Keratinocyte (primary cell): ENCODE measurements around the gene CD164L2. TPM values are rescaled to one million over a fixed set of nuclear protein-coding genes. Genes with fewer than 3 reads are reported as not detected.

Experiments used
- DNase-seq: peaks from one replicate; pipeline ENCODE4 v3.0.0-alpha.2; 2011; ENCODE audit warnings: low read depth, missing footprints, low spot score
- FAIRE-seq: peaks from 2 replicates; lab custom pipeline; 2011; peaks lifted over from hg19 to GRCh38; lab: Jason Lieb, UNC
- H2AFZ ChIP-seq: 2 replicates; pipeline ENCODE4 v1.6.0; 2012; ENCODE audit warnings: low read length, control low read depth, inconsistent platforms; ENCODE audit not compliant: control insufficient read depth
- H3K27ac ChIP-seq: 2 replicates; pipeline ENCODE4 v1.5.1; 2011; ENCODE audit warnings: low read length; ENCODE audit not compliant: control insufficient read depth, insufficient read depth
- H3K27me3 ChIP-seq: 3 replicates; pipeline ENCODE4 v1.6.0; 2011; ENCODE audit warnings: low read length; ENCODE audit not compliant: control insufficient read depth, insufficient read depth; ENCODE audit errors: extremely low read depth
- H3K36me3 ChIP-seq, 2 experiments: 2 replicates in 1 of 2; 3 replicates in 1 of 2; pipeline ENCODE4 v1.5.1; 2011; ENCODE audit warnings: low read length in 2 of 2, mild to moderate bottlenecking in 1 of 2; ENCODE audit not compliant: control insufficient read depth in 2 of 2, insufficient read depth in 2 of 2; ENCODE audit errors: extremely low read depth in 1 of 2
- H3K4me1 ChIP-seq: 3 replicates; pipeline ENCODE4 v1.5.1; 2011; ENCODE audit warnings: low read length; ENCODE audit not compliant: control insufficient read depth, insufficient read depth; ENCODE audit errors: extremely low read depth
- H3K4me2 ChIP-seq: 3 replicates; pipeline ENCODE4 v1.6.0; 2011; ENCODE audit warnings: low read depth, low read length; ENCODE audit not compliant: control insufficient read depth, insufficient read depth; ENCODE audit errors: extremely low read depth
- H3K4me3 ChIP-seq, 3 experiments: fragments of 200-600 bp in 1 of 3; sonication (generic) in 1 of 3; 2 replicates in 2 of 3; 3 replicates in 1 of 3; pipeline ENCODE4 v1.5.1; 2011 to 2016; ENCODE audit warnings: low read length in 3 of 3, mild to moderate bottlenecking in 3 of 3, control low read depth in 2 of 3, inconsistent platforms in 1 of 3, low read depth in 1 of 3, mixed read lengths in 1 of 3, mixed run types in 1 of 3, moderate library complexity in 1 of 3; ENCODE audit not compliant: control insufficient read depth in 2 of 3, insufficient read depth in 2 of 3; ENCODE audit errors: extremely low read depth in 1 of 3
- H3K79me2 ChIP-seq: 2 replicates; pipeline ENCODE4 v1.6.0; 2012; ENCODE audit warnings: low read length; ENCODE audit not compliant: control insufficient read depth, insufficient read depth
- H3K9ac ChIP-seq: 3 replicates; pipeline ENCODE4 v1.6.0; 2011; ENCODE audit warnings: low read length; ENCODE audit not compliant: control insufficient read depth, insufficient read depth; ENCODE audit errors: extremely low read depth
- H3K9me1 ChIP-seq: 3 replicates; pipeline ENCODE4 v1.6.0; 2011; ENCODE audit warnings: low read length; ENCODE audit not compliant: control insufficient read depth, insufficient read depth; ENCODE audit errors: extremely low read depth
- H3K9me3 ChIP-seq: 2 replicates; pipeline ENCODE4 v1.5.1; 2012; ENCODE audit warnings: low read depth, low read length; ENCODE audit not compliant: control insufficient read depth
- H4K20me1 ChIP-seq: 3 replicates; pipeline ENCODE4 v1.6.0; 2011; ENCODE audit warnings: low read length; ENCODE audit not compliant: control insufficient read depth, insufficient read depth; ENCODE audit errors: extremely low read depth
- EZH2 ChIP-seq: IDR thresholded peaks from one replicate; pipeline ENCODE4 v1.6.1; 2012; ENCODE audit warnings: inconsistent platforms, mild to moderate bottlenecking, low read length, moderate library complexity
- dilution Hi-C: fragments of 300-500 bp; cut with MboI; formaldehyde crosslinking; loops from one replicate; pipeline ENCODE4 v1.7.0; 2020; ENCODE audit warnings: low sequenced_read_pairs; ENCODE audit not compliant: extremely low pct_ligation_motif_present
- polyA plus RNA-seq, 5 experiments: library from polyadenylated mRNA; depleted of rRNA in 3 of 5; stranded (reverse) in 3 of 5; stranded (forward) in 1 of 5; unstranded in 1 of 5; fragments of >200 nt; gene quantifications; 1 replicate in 1 of 5; 2 replicates in 3 of 5; 3 replicates in 1 of 5; pipeline versions ENCODE4 v1.2.1 to v1.2.3, GENCODE V29; 2011 to 2012; ENCODE audit warnings: missing spikeins in 2 of 5, low read depth in 1 of 5, low replicate concordance in 1 of 5
- TF ChIP-seq, protein P1 (sequence below), 3 experiments: IDR thresholded peaks in 1 of 3; conservative IDR thresholded peaks in 1 of 3; optimal IDR thresholded peaks in 1 of 3; 2 replicates in 2 of 3; 3 replicates in 1 of 3; pipeline versions ENCODE3 to v1.5.1; 2011; ENCODE audit warnings: low read length in 3 of 3, mild to moderate bottlenecking in 3 of 3, moderate library complexity in 2 of 3, control low read depth in 1 of 3, inconsistent platforms in 1 of 3; ENCODE audit not compliant: insufficient read depth in 2 of 3; ENCODE audit errors: extremely low read depth in 1 of 3

The CD164L2 gene
- polyA plus RNA-seq, 1 donor (not counting 4 experiments of a cell fraction or from before 2014, with no cell fraction given), result 2.7 TPM

DNA sequence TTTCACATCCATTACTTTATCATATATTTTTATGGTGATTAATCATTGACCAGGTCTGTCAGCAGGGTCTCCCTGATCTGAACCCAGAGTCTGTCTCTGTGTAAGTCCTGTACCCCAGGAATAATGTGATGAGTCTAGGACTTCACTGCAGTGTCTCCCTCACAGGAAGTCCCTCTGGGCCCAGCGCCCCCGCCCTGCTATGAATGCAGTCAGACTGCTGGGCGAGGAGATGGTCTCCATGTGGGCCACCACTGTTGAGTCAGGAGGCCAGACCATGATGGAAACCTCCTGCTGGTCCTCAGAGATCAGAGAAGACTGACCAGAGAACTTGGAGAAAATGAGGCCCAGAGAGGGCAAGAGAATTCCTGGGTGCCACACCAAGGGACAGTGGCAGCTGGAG is 51.7 kb downstream of the CD164L2 start:
- no peak for DNase-seq
- peaks cover 39% of the 10 kb centered on the region for H3K79me2 ChIP-seq
- no peak overlapping the region for H2AFZ ChIP-seq
- peaks cover 42 to 51% of the 10 kb centered on the region in 2 experiments for H3K36me3 ChIP-seq
- H4K20me1 ChIP-seq, result no peaks in the 10 kb centered on the region
- H3K4me2 ChIP-seq, result no peak overlapping the region
- H3K27me3 ChIP-seq, result no peaks in the 10 kb centered on the region
- H3K27ac ChIP-seq, result no peak overlapping the region
- no peak for FAIRE-seq
- H3K9me1 ChIP-seq, result no peaks in the 10 kb centered on the region
- TF ChIP-seq, protein P1, sequence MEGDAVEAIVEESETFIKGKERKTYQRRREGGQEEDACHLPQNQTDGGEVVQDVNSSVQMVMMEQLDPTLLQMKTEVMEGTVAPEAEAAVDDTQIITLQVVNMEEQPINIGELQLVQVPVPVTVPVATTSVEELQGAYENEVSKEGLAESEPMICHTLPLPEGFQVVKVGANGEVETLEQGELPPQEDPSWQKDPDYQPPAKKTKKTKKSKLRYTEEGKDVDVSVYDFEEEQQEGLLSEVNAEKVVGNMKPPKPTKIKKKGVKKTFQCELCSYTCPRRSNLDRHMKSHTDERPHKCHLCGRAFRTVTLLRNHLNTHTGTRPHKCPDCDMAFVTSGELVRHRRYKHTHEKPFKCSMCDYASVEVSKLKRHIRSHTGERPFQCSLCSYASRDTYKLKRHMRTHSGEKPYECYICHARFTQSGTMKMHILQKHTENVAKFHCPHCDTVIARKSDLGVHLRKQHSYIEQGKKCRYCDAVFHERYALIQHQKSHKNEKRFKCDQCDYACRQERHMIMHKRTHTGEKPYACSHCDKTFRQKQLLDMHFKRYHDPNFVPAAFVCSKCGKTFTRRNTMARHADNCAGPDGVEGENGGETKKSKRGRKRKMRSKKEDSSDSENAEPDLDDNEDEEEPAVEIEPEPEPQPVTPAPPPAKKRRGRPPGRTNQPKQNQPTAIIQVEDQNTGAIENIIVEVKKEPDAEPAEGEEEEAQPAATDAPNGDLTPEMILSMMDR (optimal IDR thresholded peaks at IDR 0.05 in 1 of 3, IDR thresholded peaks at IDR 0.05 in 1 of 3, conservative IDR thresholded peaks at IDR 0.05 in 1 of 3; ENCODE audit: extremely low read depth in 1 of 3, insufficient read depth in 2 of 3, low read length in 3 of 3), result no peak
- TF ChIP-seq EZH2, result no peak
- H3K4me3 ChIP-seq, result no peak overlapping the region
- H3K4me1 ChIP-seq, result no peaks in the 10 kb centered on the region
- dilution Hi-C loops, result no loop called here
- no peak overlapping the region for H3K9ac ChIP-seq
- H3K9me3 ChIP-seq, result no peaks in the 10 kb centered on the region

DNA sequence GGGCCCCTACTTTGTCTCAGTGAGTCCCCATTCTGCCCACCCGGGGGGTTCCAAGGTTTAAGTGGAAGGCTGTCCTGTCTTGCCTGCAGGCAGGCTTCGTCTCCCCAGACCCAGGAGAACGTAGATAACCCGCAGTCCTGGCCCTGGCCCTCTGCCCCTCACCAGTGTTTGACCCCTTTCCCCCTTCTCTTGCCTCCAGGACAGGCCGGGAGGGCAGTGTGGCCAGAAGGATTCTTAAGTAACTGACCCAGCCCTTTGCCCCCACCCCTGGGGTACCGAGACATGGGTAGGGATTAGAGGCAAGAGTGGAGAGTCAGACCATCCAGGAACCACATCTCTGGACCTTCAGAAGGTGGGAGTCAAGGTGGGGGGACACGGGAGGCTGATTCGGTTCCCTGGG is 52.3 kb downstream of the CD164L2 start:
- no peaks in the 10 kb centered on the region for H3K27me3 ChIP-seq
- H3K36me3 ChIP-seq, result peaks cover 37 to 55% of the 10 kb centered on the region in 2 experiments
- H3K4me3 ChIP-seq, result no peak overlapping the region
- no peak overlapping the region for H3K9ac ChIP-seq
- no peak for DNase-seq
- H3K79me2 ChIP-seq, result peaks cover 46% of the 10 kb centered on the region
- no peak overlapping the region for H3K27ac ChIP-seq
- no peak for TF ChIP-seq EZH2
- TF ChIP-seq, protein P1 (optimal IDR thresholded peaks at IDR 0.05 in 1 of 3, IDR thresholded peaks at IDR 0.05 in 1 of 3, conservative IDR thresholded peaks at IDR 0.05 in 1 of 3; ENCODE audit: extremely low read depth in 1 of 3, insufficient read depth in 2 of 3, low read length in 3 of 3), result no peak
- dilution Hi-C loops, result no loop called here
- H3K4me1 ChIP-seq, result no peaks in the 10 kb centered on the region
- H4K20me1 ChIP-seq, result no peaks in the 10 kb centered on the region
- no peak overlapping the region for H2AFZ ChIP-seq
- no peaks in the 10 kb centered on the region for H3K9me3 ChIP-seq
- no peak for FAIRE-seq
- no peaks in the 10 kb centered on the region for H3K9me1 ChIP-seq
- H3K4me2 ChIP-seq, result no peak overlapping the region

Other genes starting within 250 kb of the CD164L2 start
- 7.6 to 22.6 TPM (median 12.4 TPM) in 3 replicates for gene SLC9A1, start 228.2 kb downstream of the CD164L2 start, polyA plus RNA-seq
- 5.1 to 10.1 TPM (median 5.7 TPM) in 3 replicates for gene WDTC1, start 148.7 kb downstream of the CD164L2 start, polyA plus RNA-seq
- 23.7 to 40.4 TPM (median 31.3 TPM) in 3 replicates for gene TMEM222, start 61.2 kb downstream of the CD164L2 start, polyA plus RNA-seq
- gene SYTL1, start 41.3 kb downstream of the CD164L2 start, polyA plus RNA-seq, result 15.5 to 34.0 TPM (median 15.6 TPM) in 3 replicates
- gene MAP3K6, start 16.4 kb downstream of the CD164L2 start, polyA plus RNA-seq, result 13.4 to 19.3 TPM (median 16.7 TPM) in 3 replicates
- 0.08 TPM in 1 of 3 replicates, not detected in the others for gene FCN3, start 8.5 kb downstream of the CD164L2 start, polyA plus RNA-seq
- 0.94 to 2.5 TPM (median 1.4 TPM) in 3 replicates for gene GPR3, start 9.3 kb upstream of the CD164L2 start, polyA plus RNA-seq
- gene WASF2, start 106.8 kb upstream of the CD164L2 start, polyA plus RNA-seq, result 31.3 to 53.8 TPM (median 42.9 TPM) in 3 replicates
- 3.9 to 4.2 TPM (median 4.1 TPM) in 3 replicates for gene AHDC1, start 220.8 kb upstream of the CD164L2 start, polyA plus RNA-seq